HG03095 (cell line): ENCODE results near the gene KCNE4.
A peak's percentile ranks its signal among the peaks of the same experiment; 100 is the strongest.

Source experiments
- ATAC-seq: cut with Tn5 transposase; IDR thresholded peaks from one replicate; pipeline ENCODE4 v1.9.1; 2021; ENCODE audit warnings: moderate library complexity; ENCODE audit not compliant: unreplicated experiment

Gene KCNE4

GRCh38 chr2:223039618-223040017 lies 12.4 kb upstream of the KCNE4 start:
- no peak for ATAC-seq

- ATAC-seq, result no peak
Measured at GRCh38 chr2:223040527-223040926, 11.5 kb upstream of the KCNE4 start.

DNA sequence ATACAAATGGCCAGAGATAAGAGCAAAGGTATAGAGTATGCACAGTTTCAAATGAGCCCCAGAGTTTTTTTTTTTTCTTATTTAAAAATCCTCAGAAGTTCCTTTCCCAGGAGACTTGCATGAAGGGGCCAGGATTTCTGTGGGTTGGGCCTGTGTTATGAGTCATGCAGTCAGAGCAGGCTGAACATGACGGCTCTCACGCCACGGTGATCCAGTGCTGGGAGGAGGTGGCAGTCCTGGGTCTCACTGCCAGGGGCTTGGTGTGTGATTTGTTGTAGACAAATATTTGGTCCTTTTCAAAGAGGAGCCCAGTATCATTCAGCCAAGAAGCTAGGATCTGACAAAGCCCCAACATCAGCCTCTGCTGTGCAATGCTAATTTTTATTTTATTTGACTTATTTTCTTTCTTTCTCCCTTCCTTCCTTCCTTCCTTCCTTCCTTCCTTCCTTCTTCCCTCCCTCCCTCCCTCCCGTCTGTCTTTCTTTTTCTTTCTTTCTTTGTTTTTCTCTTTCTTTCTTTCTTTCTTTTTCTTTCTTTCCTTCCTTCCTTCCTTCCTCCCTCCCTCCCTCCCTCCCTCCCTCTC lies 10.4 kb upstream of the KCNE4 start:
- ATAC-seq, result no peak

GRCh38 chr2:223042284-223042683 lies 9.7 kb upstream of the KCNE4 start:
- no peak for ATAC-seq

DNA sequence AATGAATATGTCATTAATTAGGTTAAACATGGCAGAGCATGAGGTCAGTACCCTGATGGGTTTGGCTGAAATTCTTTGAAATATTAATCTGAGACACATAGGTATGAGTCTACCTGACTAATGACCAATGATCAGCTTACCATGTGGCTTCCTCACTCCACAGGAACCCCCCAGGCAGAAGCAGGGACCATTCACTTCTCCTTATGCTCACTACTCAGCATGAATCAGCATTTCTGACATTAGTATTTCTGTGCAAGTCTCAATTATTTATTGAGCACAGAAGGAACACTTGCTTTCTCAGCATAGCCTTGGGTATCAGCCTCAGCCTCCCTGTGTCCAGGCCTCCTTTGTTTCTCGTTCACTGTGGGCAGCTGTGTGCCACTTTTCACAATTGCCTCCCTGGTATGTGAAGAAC lies 9.3 kb upstream of the KCNE4 start:
- no peak for ATAC-seq

DNA sequence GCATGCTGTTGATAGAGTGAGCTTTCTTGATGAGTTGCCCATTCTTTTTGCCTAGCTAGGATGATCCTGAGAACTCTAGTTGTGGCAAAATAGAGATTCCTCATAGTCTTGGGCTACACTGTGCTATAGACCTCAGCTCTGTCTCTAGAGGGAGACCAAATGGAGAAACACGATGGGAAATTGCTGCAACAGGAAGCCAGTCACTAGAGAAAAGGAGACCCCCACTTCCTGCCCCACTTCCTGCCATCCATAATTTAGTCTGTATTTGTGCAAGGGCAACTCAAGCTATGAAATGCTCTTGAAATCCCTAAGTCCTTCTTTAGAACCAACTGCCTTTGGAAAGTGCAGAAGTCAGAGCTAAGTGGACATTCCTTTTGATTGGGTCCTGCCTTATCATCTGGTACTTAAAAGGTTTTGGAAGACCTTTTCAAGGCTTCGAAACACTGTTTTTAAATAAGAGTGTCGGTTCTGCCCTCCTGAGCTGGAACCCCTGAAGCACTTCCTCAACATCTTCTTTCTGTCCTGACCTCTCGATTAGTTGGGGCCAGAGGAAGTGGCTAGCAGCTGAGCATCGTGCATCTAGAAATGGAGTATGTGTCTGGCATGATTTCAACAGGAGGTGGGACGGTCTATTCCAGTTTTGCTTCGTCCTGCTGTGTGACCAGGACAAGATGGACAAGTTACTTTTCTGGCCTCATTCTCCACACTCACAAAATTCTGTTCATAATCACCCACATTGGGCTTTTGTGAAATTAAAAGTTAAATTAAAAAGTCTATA lies 8.6 kb upstream of the KCNE4 start:
- ATAC-seq, result no peak

DNA sequence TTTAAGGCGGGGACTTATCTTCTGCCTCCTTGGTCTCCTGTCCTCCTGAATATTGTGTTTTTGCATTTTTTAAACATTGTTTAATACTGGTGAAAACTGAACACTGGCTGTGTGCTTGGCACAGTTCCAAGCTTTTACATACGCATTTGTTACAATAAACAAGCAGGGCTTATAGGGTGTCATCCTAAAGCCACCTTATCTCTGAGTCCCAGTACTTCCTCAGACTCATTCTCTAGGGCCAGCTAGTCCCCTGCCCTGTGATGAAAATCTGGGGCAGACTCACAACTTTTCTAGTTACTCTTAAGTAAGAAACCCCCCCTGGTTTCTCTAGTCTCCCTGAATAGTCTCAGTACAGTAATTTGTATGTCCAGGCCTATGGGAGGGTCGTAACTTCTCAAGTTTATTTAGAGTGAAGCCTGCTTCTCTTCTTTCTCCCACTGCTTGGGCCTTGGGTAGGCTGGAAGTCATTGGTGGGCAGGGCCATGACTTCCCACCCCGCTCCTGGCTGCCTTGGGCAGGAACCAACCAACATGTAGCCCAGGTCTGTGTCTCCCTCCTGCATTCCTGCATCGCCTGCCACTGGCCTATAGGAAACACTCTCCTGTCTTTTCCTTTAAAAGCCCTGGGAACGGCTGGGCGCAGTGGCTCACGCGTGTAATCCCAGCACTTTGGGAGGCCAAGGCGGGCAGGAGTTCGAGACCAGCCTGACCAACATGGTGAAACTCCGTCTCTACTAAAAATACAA lies 7.7 kb upstream of the KCNE4 start:
- ATAC-seq, result no peak

- ATAC-seq, result no peak
Measured at GRCh38 chr2:223044916-223045700, 6.9 kb upstream of the KCNE4 start.

- ATAC-seq, result no peak
Measured at GRCh38 chr2:223046470-223047040, 5.4 kb upstream of the KCNE4 start.

DNA sequence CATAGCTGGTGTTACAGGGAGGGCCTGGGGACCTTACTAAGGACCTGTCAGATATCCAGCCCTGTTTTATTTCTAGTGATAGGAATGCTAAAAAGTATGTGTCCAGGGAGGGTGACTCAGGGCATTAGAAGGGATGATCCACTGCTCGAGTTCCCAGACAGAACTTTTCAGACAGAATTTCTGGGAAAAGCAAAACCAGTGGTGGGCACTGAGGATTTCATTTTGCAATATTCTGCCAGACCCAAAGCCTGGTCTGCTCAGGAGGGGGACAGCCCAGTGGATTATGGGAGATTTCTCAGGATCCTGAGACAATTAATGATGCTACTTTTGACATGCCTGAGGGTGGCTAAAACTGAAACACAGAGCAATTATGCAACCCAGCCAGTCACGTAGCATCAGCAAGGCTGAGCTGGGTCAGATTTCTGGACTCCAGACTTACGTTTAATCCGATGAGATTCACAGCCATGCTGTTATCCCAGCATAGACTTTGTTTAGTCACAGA lies 4.7 kb upstream of the KCNE4 start:
- ATAC-seq, result no peak

- ATAC-seq, result peak; percentile 56
Measured at GRCh38 chr2:223048519-223048918, 3.5 kb upstream of the KCNE4 start.

DNA sequence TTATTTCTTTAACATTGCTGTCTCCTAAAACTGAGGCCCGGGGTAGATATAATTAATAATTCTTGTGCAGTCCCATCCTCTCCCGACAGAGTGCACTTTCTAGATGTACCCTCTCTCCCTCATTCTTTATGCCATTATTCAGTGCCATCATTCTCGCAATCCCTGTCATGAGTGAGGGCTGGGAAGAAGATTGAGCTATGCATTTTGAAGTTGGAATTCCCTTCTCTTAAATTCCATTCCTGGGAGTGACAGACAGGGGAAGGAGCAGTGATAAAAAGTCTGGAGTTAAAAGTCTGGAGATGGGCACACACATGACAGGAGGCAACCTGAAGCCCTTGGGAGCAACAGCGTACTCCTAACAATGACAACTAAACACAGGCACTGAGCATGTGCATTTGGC lies 2.6 kb upstream of the KCNE4 start:
- no peak for ATAC-seq

- no peak for ATAC-seq
Measured at GRCh38 chr2:223050188-223050587, 1.8 kb upstream of the KCNE4 start.

- no peak for ATAC-seq
Measured at GRCh38 chr2:223050900-223051504, 988 bp upstream of the KCNE4 start.

- no peak for ATAC-seq
Measured at GRCh38 chr2:223052548-223053483, 826 bp downstream of the KCNE4 start.

- no peak for ATAC-seq
Measured at GRCh38 chr2:223053484-223054192, 1.6 kb downstream of the KCNE4 start.

DNA sequence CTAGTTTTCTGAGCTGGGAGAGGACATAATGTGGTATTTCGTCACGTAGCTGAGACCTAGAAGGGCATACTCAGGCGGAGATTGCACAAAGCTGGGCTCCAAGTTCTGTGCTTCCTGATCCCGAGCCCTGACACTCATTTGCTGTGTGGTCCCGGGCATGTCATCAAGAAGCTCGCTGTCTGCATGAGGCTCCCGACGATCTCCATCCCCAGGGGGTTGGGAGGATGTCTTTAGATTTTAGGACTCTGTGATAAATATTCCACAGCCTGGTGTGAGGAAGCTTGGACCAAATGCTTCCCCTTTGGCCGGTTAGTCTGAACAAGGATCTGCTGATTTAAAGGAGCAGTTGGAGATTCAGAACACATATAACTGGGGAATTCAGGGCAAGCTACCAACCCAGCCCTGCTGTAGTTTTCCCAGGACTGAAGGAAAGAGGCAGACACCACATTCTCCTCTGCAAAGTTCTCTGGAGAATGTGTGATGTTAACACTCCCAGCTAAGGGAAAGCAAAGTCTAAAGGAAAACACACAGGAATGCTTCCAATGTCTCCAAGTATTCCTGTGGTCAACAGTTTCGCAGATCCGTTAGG lies 2.3 kb downstream of the KCNE4 start:
- ATAC-seq, result no peak

DNA sequence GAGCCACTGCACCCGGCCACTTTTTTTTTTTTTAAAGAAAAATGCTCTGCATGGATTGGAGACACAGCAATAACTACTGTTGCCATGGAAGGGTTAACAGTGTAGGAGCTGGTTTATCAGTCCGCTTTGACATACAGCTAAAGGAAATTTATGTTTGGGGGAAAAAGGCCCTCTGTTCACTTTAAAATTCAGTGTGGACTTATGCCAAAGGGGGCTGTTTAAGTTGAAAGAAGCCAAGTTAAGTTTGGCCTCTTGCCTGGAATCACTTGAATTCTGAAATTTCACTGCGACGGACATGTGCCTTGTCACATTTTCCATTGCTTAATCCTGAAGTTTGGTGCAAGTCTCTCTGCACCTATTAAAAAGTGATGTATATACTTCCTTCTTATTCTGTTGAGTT lies 3.1 kb downstream of the KCNE4 start:
- ATAC-seq, result no peak
